DOHH2 (cell line): ENCODE measurements around the gene MYLK.

ENCODE experiments used
- H3F3A ChIP-seq: fragments of 200-600 bp; sonication (generic), shearing (Covaris generic); 2 replicates; pipeline ENCODE4 v1.6.0; 2016; ENCODE audit warnings: antibody characterized with exemption, mild to moderate bottlenecking; ENCODE audit not compliant: control insufficient read depth, insufficient read depth
- H3K27ac ChIP-seq: fragments of 200-600 bp; sonication (generic); 2 replicates; pipeline ENCODE4 v1.5.1; 2014; ENCODE audit warnings: low read depth, mild to moderate bottlenecking, low read length, moderate library complexity
- H3K27me3 ChIP-seq: fragments of 200-600 bp; sonication (generic); 2 replicates; pipeline ENCODE4 v1.6.1; 2014; ENCODE audit warnings: mild to moderate bottlenecking, low read length, mixed read lengths; ENCODE audit not compliant: control insufficient read depth
- H3K36me3 ChIP-seq: fragments of 200-600 bp; sonication (generic); 2 replicates; pipeline ENCODE4 v1.6.1; 2014; ENCODE audit warnings: mild to moderate bottlenecking, low read length, moderate library complexity, mixed read lengths; ENCODE audit not compliant: control insufficient read depth
- H3K4me1 ChIP-seq: fragments of 200-600 bp; sonication (generic); 2 replicates; pipeline ENCODE4 v1.6.1; 2014; ENCODE audit warnings: mild to moderate bottlenecking, low read length, mixed read lengths; ENCODE audit not compliant: control insufficient read depth
- H3K4me2 ChIP-seq: fragments of 200-600 bp; sonication (generic); 2 replicates; pipeline ENCODE4 v1.6.0; 2014; ENCODE audit warnings: mild to moderate bottlenecking, low read length, moderate library complexity
- H3K4me3 ChIP-seq: fragments of 200-600 bp; sonication (generic); 2 replicates; pipeline ENCODE4 v1.5.1; 2014; ENCODE audit warnings: mild to moderate bottlenecking, low read length, mixed read lengths
- H3K79me2 ChIP-seq: fragments of 200-600 bp; sonication (generic); 2 replicates; pipeline ENCODE4 v1.6.1; 2014; ENCODE audit warnings: mild to moderate bottlenecking, low read length, mixed read lengths; ENCODE audit not compliant: control insufficient read depth
- H3K9me2 ChIP-seq: fragments of 200-600 bp; sonication (generic); replicated peaks from 2 replicates; pipeline ENCODE4 v1.6.1; 2014; ENCODE audit warnings: mild to moderate bottlenecking, low read length, mixed read lengths; ENCODE audit not compliant: control insufficient read depth
- H3K9me3 ChIP-seq: fragments of 200-600 bp; sonication (generic); 2 replicates; pipeline ENCODE4 v1.6.1; 2014; ENCODE audit warnings: antibody characterized with exemption, low read length, mixed read lengths; ENCODE audit not compliant: control insufficient read depth, insufficient read depth
- H4K20me1 ChIP-seq: fragments of 200-600 bp; sonication (generic); 2 replicates; pipeline ENCODE4 v1.6.0; 2014; ENCODE audit warnings: low read depth, mild to moderate bottlenecking, antibody characterized with exemption, low read length, moderate library complexity; ENCODE audit not compliant: control insufficient read depth, insufficient read depth
- CTCF ChIP-seq: fragments of 200-600 bp; sonication (generic); IDR thresholded peaks from one replicate; pipeline ENCODE4 v1.5.1; 2014; ENCODE audit warnings: antibody characterized with exemption, mild to moderate bottlenecking, low read depth, low read length; ENCODE audit not compliant: poor library complexity, severe bottlenecking
- EZH2phosphoT487 ChIP-seq: fragments of 200-600 bp; sonication (generic); IDR thresholded peaks from 2 replicates; pipeline ENCODE4 v1.6.1; 2017; ENCODE audit warnings: borderline replicate concordance, mild to moderate bottlenecking, antibody characterized with exemption, low read length, moderate library complexity, mixed read lengths

MYLK gene

GRCh38 chr3:123626881-123627280 is 257.3 kb downstream of the MYLK start:
- Histone ChIP-seq H3K36me3 (no peaks in the 10 kb centered on the region), H3K9me2 (no peaks in the 10 kb centered on the region), H3K79me2 (no peaks in the 10 kb centered on the region), H3K4me2 (no peak overlapping the region), H3K4me1 (no peaks in the 10 kb centered on the region), H3K27ac (no peak overlapping the region), H4K20me1 (no peaks in the 10 kb centered on the region), H3K4me3 (no peak overlapping the region), H3F3A (no peaks in the 10 kb centered on the region), H3K27me3 (no peaks in the 10 kb centered on the region), H3K9me3 (no peaks in the 10 kb centered on the region)
- TF ChIP-seq CTCF (no peak), EZH2phosphoT487 (no peak)

- Histone ChIP-seq H4K20me1 (no peaks in the 10 kb centered on the region), H3K4me3 (no peak overlapping the region), H3K36me3 (no peaks in the 10 kb centered on the region), H3K9me3 (no peaks in the 10 kb centered on the region), H3K27me3 (no peaks in the 10 kb centered on the region), H3K79me2 (no peaks in the 10 kb centered on the region), H3K4me2 (no peak overlapping the region), H3K9me2 (no peaks in the 10 kb centered on the region), H3K4me1 (no peaks in the 10 kb centered on the region; the same call in 1 of the 2 replicates), H3K27ac (no peak overlapping the region), H3F3A (no peaks in the 10 kb centered on the region)
- TF ChIP-seq EZH2phosphoT487 (no peak), CTCF (no peak)
Observed at GRCh38 chr3:123624302-123624701, 259.8 kb downstream of the MYLK start.

- Histone ChIP-seq H3K27me3 (no peaks in the 10 kb centered on the region), H3K27ac (no peak overlapping the region), H4K20me1 (no peaks in the 10 kb centered on the region), H3K9me3 (no peaks in the 10 kb centered on the region), H3K9me2 (no peaks in the 10 kb centered on the region), H3K4me2 (no peak overlapping the region), H3K36me3 (no peaks in the 10 kb centered on the region), H3K79me2 (no peaks in the 10 kb centered on the region), H3K4me3 (no peak overlapping the region), H3K4me1 (peaks cover 8% of the 10 kb centered on the region), H3F3A (no peaks in the 10 kb centered on the region)
- TF ChIP-seq EZH2phosphoT487 (no peak), CTCF (no peak)
Observed at GRCh38 chr3:123623346-123623880, 260.7 kb downstream of the MYLK start.

GRCh38 chr3:123622766-123623165 is 261.4 kb downstream of the MYLK start:
- Histone ChIP-seq H3K4me3 (no peak overlapping the region), H3K4me1 (peaks cover 14% of the 10 kb centered on the region), H3K9me3 (no peaks in the 10 kb centered on the region), H3K27me3 (no peaks in the 10 kb centered on the region), H4K20me1 (no peaks in the 10 kb centered on the region), H3K9me2 (no peaks in the 10 kb centered on the region), H3K36me3 (no peaks in the 10 kb centered on the region), H3K79me2 (no peaks in the 10 kb centered on the region), H3K27ac (no peak overlapping the region), H3K4me2 (no peak overlapping the region), H3F3A (no peaks in the 10 kb centered on the region)
- TF ChIP-seq EZH2phosphoT487 (no peak), CTCF (no peak)
